Measurements from ENCODE around the gene KISS1.

The KISS1 gene

DNA sequence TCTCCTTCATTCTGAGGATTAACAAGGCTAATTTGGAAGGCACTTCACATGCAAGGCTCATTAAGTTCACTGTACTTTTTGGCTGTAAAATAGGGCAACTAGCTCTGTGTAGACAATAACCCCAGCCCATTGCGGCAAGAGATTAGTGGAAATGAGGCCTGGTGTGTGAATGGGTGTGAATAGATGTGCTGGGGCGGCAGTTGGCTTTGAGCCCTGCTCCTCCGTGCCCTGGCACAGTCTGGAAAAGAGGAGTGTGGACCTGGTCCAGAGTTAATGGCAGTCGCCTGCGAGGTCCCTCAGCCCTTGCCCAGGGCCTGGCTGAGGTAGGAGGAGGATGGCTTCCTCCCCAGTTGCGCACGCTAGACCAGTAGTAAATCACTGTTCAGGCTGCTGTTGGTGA, 4.8 kb downstream of the KISS1 start:
- Histone ChIP-seq H3K27ac (ENCODE audit: low read depth, low read length, severe bottlenecking) (no peak overlapping the region), H3K4me1 (ENCODE audit: control insufficient read depth, insufficient read depth, low read length, poor library complexity, severe bottlenecking) (peaks cover 10% of the 10 kb centered on the region), H3K4me3 (ENCODE audit: extremely low read depth, insufficient read depth, low read length, poor library complexity, severe bottlenecking) (no peak overlapping the region), H3K9me3 (ENCODE audit: control insufficient read depth, low read length) (no peaks in the 10 kb centered on the region), H3K36me3 (ENCODE audit: control insufficient read depth, insufficient read depth, low read length) (no peaks in the 10 kb centered on the region)
- 96 to 100% methylated on average over 5 of the region's 7 CpGs for whole genome bisulfite sequencing, 2 experiments (ENCODE audit: insufficient coverage in 2 of 2)

DNA sequence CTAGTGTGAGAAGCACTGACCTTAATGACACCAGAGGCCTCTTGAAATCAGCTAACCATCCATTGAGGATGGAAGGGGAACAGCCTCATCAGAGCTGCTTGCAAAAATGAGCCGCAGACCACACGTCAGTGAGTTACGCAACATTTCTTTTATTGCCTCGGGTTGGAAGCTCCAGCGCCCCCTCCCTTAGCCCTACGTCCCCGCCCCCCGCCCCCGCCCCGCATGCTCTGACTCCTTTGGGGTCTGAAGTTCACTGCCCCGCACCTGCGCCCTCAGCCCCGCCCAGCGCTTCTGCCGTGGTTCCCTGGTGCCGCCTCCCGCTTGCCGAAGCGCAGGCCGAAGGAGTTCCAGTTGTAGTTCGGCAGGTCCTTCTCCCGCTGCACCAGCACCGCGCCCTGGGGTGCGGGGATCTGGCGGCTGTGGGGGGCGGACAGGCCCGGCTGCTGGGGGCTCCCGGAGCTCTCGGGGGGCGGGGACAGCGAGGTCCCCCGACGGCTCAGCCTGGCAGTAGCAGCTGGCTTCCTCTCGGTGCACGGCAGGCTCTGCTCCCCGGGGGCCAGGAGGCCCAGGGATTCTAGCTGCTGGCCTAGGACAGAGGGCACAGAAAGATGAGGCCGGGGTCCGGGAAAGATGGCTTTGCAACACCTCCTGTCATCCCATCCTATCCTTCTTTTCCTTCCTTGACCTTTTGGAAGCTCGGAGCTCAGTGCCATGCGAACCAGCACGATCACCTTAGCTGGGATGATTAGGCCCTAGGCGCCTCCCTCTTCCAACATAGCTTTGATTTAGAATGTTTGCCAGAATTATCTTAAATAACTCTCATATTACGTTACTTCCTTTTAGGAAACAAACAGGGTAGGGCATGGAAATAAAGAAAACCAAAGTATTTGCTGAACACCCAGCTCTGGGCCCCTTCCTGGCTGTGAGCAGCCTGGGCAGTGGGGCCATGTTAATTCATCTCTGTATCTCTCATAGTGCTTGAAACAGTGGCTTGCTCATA, 5.8 kb downstream of the KISS1 start:
- 19 to 24% methylated on average over 16 to 27 of the region's 44 CpGs for WGBS, 2 experiments (ENCODE audit: insufficient coverage in 2 of 2)
- H3K4me3 ChIP-seq (ENCODE audit: extremely low read depth, insufficient read depth, low read length, poor library complexity, severe bottlenecking) = no peak overlapping the region

DNA sequence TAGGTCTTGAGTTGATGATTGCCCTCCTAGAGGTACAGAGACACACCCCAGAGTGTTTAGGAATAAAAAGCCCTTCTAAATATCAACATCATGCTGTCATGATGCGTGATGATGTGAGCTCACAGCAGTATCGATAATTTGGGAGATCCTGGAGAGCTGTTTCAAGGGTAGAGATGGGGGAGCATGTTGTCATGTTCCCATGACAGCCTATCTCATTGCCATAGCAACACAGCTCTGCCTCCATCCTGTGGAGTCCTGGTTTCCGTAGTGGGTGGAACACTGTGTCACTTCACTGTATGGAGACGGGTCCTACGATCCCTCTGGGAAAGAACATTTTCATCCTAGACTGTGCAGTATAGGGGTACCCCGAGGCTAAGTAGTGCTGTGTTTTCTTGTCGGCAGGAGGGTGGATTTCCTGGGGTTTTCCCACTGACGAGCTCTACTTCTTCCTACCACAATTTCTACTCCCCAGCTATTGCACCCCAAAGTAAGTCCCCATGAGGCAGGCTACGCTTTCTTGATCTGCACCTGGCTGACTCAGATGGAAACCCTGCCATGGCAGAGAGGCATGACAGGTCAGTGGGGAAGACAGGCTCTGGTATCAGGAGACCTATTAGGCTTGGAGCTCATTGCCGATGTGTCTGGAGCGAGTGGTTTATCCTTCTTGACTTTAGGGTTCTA, 7.2 kb downstream of the KISS1 start:
- no peaks in the 10 kb centered on the region for H3K4me1 ChIP-seq (ENCODE audit: control insufficient read depth, insufficient read depth, low read length, poor library complexity, severe bottlenecking)
- H3K9me3 ChIP-seq (ENCODE audit: control insufficient read depth, low read length) = no peaks in the 10 kb centered on the region
- H3K4me3 ChIP-seq (ENCODE audit: extremely low read depth, insufficient read depth, low read length, poor library complexity, severe bottlenecking) = no peak overlapping the region
- H3K36me3 ChIP-seq (ENCODE audit: control insufficient read depth, insufficient read depth, low read length) = no peaks in the 10 kb centered on the region
- 88 to 90% methylated on average over 5 to 9 of the region's 11 CpGs for WGBS, 2 experiments (ENCODE audit: insufficient coverage in 2 of 2)
- H3K27ac ChIP-seq (ENCODE audit: low read depth, low read length, severe bottlenecking) = no peak overlapping the region

More for the DNA sequence above, 5.8 kb downstream of the KISS1 start:
- no peaks in the 10 kb centered on the region for H3K9me3 ChIP-seq (ENCODE audit: control insufficient read depth, low read length)
- no peak overlapping the region for H3K27ac ChIP-seq (ENCODE audit: low read depth, low read length, severe bottlenecking)
- no peaks in the 10 kb centered on the region for H3K36me3 ChIP-seq (ENCODE audit: control insufficient read depth, insufficient read depth, low read length)
- H3K4me1 ChIP-seq (ENCODE audit: control insufficient read depth, insufficient read depth, low read length, poor library complexity, severe bottlenecking) = peaks cover under 1% of the 10 kb centered on the region

DNA sequence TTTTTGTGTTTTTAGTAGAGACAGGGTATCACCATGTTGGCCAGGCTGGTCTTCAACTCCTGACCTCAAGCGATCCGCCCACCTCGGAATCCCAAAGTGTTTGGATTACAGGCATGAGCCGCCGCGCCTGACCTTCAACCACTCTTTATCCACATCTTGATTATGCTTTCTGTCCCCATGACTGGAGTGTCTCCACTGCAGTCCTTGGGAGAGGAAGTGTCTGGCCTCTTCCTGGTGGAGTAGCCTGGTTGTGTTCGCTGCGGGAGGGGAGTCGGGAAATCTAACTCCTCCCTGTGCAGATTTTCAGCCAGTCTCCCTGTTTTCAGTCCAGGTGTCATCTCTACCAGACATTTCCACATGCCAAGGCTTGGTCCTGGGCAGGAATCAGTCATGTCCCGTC, 9.7 kb downstream of the KISS1 start:
- 92 to 97% methylated on average over 5 to 10 of the region's 10 CpGs for WGBS, 2 experiments (ENCODE audit: insufficient coverage in 2 of 2)
- Histone ChIP-seq H3K4me1 (ENCODE audit: control insufficient read depth, insufficient read depth, low read length, poor library complexity, severe bottlenecking) (no peaks in the 10 kb centered on the region), H3K36me3 (ENCODE audit: control insufficient read depth, insufficient read depth, low read length) (no peaks in the 10 kb centered on the region), H3K4me3 (ENCODE audit: extremely low read depth, insufficient read depth, low read length, poor library complexity, severe bottlenecking) (no peak overlapping the region), H3K27ac (ENCODE audit: low read depth, low read length, severe bottlenecking) (no peak overlapping the region), H3K9me3 (ENCODE audit: control insufficient read depth, low read length) (no peaks in the 10 kb centered on the region)

DNA sequence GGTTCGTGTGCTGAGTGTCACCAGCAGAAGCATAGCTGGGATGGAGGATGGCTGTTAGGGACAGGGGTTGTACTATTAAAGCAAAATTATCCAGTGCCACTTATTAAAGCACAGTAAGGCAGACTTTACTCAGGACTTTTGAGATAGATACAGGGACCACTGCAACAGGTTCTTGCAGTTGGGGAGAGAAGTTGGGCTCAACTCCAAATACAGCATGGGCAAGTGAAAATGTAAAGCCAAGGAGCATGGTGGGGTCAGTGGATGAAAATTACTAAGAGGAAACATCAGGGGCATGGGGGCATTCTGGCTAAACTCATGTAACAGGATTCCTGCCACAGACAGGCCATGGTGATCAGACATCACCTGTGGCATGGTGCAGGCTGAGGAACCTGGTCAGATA, 15.2 kb downstream of the KISS1 start:
- Histone ChIP-seq H3K4me1 (ENCODE audit: control insufficient read depth, insufficient read depth, low read length, poor library complexity, severe bottlenecking) (no peaks in the 10 kb centered on the region), H3K9me3 (ENCODE audit: control insufficient read depth, low read length) (no peaks in the 10 kb centered on the region), H3K36me3 (ENCODE audit: control insufficient read depth, insufficient read depth, low read length) (no peaks in the 10 kb centered on the region), H3K4me3 (ENCODE audit: extremely low read depth, insufficient read depth, low read length, poor library complexity, severe bottlenecking) (no peak overlapping the region), H3K27ac (ENCODE audit: low read depth, low read length, severe bottlenecking) (no peak overlapping the region)
- WGBS, 2 experiments (ENCODE audit: insufficient coverage in 2 of 2) = 80% methylated on average over 1 of the region's 1 CpG; no CpG with 5 or more reads in 1 of the 2 experiments

DNA sequence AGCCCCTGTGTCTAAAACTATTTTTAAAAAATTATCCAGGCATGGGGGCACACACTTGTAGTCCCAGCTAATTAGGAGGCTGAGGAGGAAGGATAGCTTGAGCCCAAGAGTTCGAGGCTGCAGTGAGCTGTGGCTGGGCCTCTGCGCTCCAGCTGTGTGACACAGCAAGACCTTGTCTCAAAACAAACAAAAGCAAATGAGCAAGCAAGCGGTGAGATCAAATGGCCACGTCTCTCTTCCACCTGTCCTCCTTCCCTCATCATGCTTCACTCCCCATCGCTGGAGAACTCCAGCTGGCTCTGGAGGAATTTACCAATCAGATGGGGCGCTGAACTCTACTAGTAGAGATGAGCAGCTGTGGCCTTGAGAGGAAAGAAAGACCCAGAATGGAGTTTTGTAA, 16.2 kb downstream of the KISS1 start:
- 66 to 72% methylated on average over 4 to 6 of the region's 6 CpGs for WGBS, 2 experiments (ENCODE audit: insufficient coverage in 2 of 2)

DNA sequence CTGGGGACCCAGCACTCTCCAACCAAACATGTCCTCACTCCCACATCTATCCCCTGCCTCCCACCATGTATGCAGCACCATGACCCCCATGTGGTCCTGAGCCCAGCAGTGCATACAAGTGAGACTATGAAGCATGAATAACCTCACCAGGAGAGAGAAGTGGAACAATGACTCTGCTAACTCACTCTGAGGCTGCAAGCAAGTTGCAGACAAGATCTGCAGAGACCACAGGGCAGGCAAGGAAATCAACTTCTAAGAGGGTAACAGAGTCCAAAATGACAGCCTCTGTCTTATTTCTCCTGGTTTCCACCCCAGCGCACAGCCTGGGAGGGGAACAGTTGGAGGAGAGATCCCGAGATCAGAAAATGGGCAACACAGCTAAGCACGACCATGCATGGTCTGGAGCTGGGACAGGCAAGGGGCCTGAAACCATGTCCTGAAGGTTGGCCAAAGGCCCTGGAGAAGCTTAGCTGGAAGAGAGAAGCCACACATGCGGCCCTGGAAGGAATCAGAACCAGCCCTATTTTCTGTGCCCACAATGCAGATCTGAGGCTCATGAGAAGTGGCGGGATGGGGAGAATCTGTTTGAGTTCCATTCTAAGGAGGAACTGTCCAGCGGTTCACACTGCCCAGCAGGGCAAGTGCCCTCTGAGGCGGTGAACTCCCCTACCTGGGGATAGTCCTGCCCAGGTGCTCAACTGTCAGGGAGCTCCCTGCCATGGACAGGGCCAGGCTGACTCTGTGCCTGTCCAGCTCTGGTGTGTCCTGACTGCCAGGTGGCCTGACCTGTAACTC, 17.6 kb downstream of the KISS1 start:
- H3K27ac ChIP-seq (ENCODE audit: low read depth, low read length, severe bottlenecking) = no peak overlapping the region
- WGBS, 2 experiments (ENCODE audit: insufficient coverage in 2 of 2) = 84 to 90% methylated on average over 6 of the region's 7 CpGs

More for the DNA sequence above, 16.2 kb downstream of the KISS1 start:
- Histone ChIP-seq H3K4me1 (ENCODE audit: control insufficient read depth, insufficient read depth, low read length, poor library complexity, severe bottlenecking) (no peaks in the 10 kb centered on the region), H3K27ac (ENCODE audit: low read depth, low read length, severe bottlenecking) (no peak overlapping the region), H3K36me3 (ENCODE audit: control insufficient read depth, insufficient read depth, low read length) (no peaks in the 10 kb centered on the region), H3K9me3 (ENCODE audit: control insufficient read depth, low read length) (no peaks in the 10 kb centered on the region), H3K4me3 (ENCODE audit: extremely low read depth, insufficient read depth, low read length, poor library complexity, severe bottlenecking) (no peak overlapping the region)

DNA sequence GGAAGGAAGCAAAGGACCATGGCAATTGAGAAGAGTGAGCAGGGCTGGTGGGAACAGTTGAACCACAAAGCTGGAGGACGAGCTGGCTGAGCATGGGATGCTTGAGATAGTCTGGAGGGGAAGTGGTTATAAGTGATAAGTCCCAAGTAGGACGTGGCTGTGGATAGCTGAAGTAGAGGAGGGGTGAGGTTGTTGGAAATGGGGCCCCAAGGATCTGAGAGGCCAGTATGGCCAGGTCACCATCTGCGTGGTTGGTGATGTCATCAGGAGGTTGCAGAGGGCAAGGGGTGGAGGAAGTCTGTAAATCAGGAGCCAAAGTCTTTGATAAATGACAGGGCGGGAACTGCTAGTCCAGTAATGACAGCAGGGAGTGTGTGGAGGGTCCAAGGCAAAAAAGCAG, 19.2 kb downstream of the KISS1 start:
- Histone ChIP-seq H3K9me3 (ENCODE audit: control insufficient read depth, low read length) (no peaks in the 10 kb centered on the region), H3K27ac (ENCODE audit: low read depth, low read length, severe bottlenecking) (no peak overlapping the region), H3K4me3 (ENCODE audit: extremely low read depth, insufficient read depth, low read length, poor library complexity, severe bottlenecking) (no peak overlapping the region), H3K4me1 (ENCODE audit: control insufficient read depth, insufficient read depth, low read length, poor library complexity, severe bottlenecking) (no peaks in the 10 kb centered on the region), H3K36me3 (ENCODE audit: control insufficient read depth, insufficient read depth, low read length) (no peaks in the 10 kb centered on the region)
- 66 to 91% methylated on average over 3 to 4 of the region's 4 CpGs for WGBS, 2 experiments (ENCODE audit: insufficient coverage in 2 of 2)

More for the DNA sequence above, 17.6 kb downstream of the KISS1 start:
- no peaks in the 10 kb centered on the region for H3K9me3 ChIP-seq (ENCODE audit: control insufficient read depth, low read length)
- H3K36me3 ChIP-seq (ENCODE audit: control insufficient read depth, insufficient read depth, low read length) = no peaks in the 10 kb centered on the region
- no peak overlapping the region for H3K4me3 ChIP-seq (ENCODE audit: extremely low read depth, insufficient read depth, low read length, poor library complexity, severe bottlenecking)
- H3K4me1 ChIP-seq (ENCODE audit: control insufficient read depth, insufficient read depth, low read length, poor library complexity, severe bottlenecking) = no peaks in the 10 kb centered on the region

DNA sequence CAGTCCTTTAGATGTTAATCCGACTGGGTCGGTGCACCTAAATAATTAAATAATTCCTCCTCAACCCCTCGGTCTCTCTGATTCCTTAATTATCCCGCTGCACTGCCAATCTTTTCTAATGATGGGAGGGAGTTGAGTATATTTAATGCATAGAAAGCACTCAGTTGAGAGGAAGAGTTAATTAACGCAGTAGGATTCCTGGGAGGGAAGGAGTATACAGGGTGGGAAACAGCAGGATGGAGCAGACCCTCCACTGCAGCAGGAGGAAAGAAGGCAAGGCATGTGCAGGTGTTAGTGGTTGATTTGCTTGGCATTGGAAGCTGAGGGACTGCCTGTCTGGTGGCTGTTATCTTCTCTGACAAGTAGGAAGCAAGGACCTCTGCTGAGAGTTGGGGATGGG, 20.2 kb downstream of the KISS1 start:
- Histone ChIP-seq H3K9me3 (ENCODE audit: control insufficient read depth, low read length) (no peaks in the 10 kb centered on the region), H3K4me3 (ENCODE audit: extremely low read depth, insufficient read depth, low read length, poor library complexity, severe bottlenecking) (no peak overlapping the region), H3K4me1 (ENCODE audit: control insufficient read depth, insufficient read depth, low read length, poor library complexity, severe bottlenecking) (no peaks in the 10 kb centered on the region), H3K27ac (ENCODE audit: low read depth, low read length, severe bottlenecking) (no peak overlapping the region), H3K36me3 (ENCODE audit: control insufficient read depth, insufficient read depth, low read length) (no peaks in the 10 kb centered on the region)
- WGBS, 2 experiments (ENCODE audit: insufficient coverage in 2 of 2) = 88 to 100% methylated on average over 1 of the region's 5 CpGs

DNA sequence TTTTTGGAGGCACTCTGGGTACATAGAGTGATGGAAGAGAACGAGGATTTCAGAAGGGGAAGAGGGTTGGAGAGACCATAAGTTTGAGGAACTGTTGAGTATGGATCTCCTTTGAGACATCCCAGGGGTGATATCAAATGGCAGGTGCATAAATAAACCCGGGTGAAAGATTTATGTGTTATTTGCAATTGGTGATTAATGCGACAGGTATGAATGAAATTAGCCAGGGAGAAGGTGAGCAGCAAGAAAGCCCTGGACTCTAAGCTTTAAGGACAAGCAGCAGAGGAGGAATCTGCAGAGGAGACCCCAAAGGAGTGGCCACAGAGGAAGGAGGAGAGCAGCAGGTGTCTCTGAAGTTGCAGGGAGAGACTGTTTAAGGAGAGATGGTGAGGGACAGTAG, 21.3 kb downstream of the KISS1 start:
- H3K4me1 ChIP-seq (ENCODE audit: control insufficient read depth, insufficient read depth, low read length, poor library complexity, severe bottlenecking) = no peaks in the 10 kb centered on the region
- H3K4me3 ChIP-seq (ENCODE audit: extremely low read depth, insufficient read depth, low read length, poor library complexity, severe bottlenecking) = no peak overlapping the region
- H3K27ac ChIP-seq (ENCODE audit: low read depth, low read length, severe bottlenecking) = no peak overlapping the region
- H3K9me3 ChIP-seq (ENCODE audit: control insufficient read depth, low read length) = peaks cover 8% of the 10 kb centered on the region
- WGBS, 2 experiments (ENCODE audit: insufficient coverage in 2 of 2) = 77 to 89% methylated on average over 3 of the region's 3 CpGs
- H3K36me3 ChIP-seq (ENCODE audit: control insufficient read depth, insufficient read depth, low read length) = no peaks in the 10 kb centered on the region

Data from mesodermal cell (in vitro differentiated cells).